ENCODE measurements around the gene HAGH.
A peak's percentile ranks its signal among the peaks of the same experiment; 100 is the strongest.
"Not testable (repeated sequence)": the region's sequence is repeated elsewhere in the genome, so short reads cannot be mapped to it uniquely, and the experiment has no call there.

The HAGH gene

DNA sequence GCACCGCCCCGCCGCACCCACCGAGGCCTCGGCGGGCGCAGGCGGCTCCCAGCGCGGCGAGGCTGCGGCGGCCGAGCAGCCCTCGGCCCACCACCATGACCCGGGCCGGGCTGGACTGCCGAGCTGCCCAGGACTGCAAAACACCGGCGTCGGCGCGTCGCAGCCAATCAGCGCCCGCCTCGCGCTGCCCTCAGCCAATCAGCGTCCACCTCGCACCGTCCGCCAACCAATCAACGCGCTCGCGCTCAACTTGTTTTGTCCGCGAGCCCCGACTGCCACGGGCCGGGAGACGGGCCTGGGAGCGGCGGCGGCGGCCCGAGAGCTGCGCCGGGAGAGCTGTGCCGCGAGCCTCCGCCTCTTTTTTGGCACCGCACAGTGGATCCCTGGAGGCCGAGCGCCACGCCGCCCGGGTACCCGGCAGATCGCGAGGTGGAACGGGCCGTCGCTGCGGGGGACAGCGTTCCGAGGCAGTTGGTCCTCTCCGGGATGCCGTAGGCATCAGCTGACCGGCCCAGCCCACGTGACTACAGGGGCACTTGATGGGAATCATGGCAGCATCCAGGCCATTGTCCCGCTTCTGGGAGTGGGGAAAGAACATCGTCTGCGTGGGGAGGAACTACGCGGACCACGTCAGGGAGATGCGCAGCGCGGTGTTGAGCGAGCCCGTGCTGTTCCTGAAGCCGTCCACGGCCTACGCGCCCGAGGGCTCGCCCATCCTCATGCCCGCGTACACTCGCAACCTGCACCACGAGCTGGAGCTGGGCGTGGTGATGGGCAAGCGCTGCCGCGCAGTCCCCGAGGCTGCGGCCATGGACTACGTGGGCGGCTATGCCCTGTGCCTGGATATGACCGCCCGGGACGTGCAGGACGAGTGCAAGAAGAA, at the start of gene HAGH, which contains the start of gene FAHD1:
Gene HAGH, minus strand, starts transcription at position 135 of the 883 bp plus-strand sequence. Its CDS starts 38 bp downstream, at position 97.
Gene FAHD1, plus strand, starts transcription at position 516 of the 883 bp plus-strand sequence. Its CDS starts 33 bp downstream, at position 549.
- peak; percentile 78 for DNase-seq (ENCODE audit: low read depth)

DNA sequence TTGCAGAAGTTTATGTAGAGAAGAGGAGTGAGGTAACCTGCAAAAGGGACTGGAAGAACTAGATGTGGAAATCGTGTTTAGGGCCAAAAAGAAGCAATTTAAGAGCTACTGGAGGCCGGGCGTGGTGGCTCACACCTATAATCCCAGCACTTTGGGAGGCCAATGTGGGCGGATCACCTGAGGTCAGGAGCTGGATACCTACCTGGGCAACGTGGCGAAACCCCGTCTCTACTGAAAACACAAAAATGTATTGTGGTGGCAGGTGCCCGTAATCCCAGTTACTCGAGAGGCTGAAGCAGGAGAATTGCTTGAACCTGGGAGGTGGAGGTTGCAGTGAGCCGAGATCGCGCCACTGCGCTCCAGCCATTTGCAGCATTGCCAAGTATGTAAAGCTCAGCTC, 49.4 kb upstream of the HAGH start:
- not testable (repeated sequence) for DNase-seq (ENCODE audit: low read depth)

- no peak for DNase-seq (ENCODE audit: low read depth)
Measured at GRCh38 chr16:1874854-1875253, 48.2 kb upstream of the HAGH start.

GRCh38 chr16:1871974-1872635, 45.5 kb upstream of the HAGH start, which contains the start of gene MEIOB:
Gene MEIOB (minus strand): TSS chr16:1872164. CDS start chr16:1868175, 3,989 bp downstream.
- DNase-seq (ENCODE audit: low read depth), result peak; percentile 22

DNA sequence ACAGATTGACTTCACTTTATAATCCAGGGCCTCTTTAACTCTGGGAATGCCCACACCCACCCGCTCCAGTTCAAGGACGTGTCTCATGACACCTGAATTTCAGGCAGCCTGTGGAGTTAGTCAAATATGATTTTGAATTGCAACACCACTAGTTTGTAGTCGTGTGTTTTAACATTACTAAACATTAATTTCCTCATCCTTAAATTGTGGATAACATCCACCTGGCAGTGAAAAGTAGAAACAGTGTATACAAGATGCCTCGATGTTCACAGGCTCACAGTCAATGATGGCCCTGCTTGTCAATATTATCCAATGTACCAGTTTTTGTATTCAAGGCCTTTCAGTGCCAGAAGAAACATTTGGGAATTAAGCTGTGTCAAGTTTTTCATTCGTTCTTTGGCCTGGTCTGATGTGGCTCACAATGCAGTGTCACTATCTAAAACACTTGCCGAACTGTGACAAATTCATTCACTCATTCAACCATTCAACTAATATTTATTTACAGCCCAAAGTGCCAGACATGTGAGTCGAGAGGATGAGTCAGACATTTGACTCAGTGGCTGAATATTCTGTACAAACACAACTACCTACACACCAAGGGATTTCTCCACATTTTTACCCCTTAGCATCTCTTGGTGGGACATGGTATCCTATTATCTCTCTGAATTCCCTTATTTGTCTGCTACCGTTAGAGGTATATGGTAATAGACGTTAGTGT, 43.9 kb upstream of the HAGH start:
- no peak for DNase-seq (ENCODE audit: low read depth)

GRCh38 chr16:1865902-1866690, 39.5 kb upstream of the HAGH start:
- no peak for DNase-seq (ENCODE audit: low read depth)

DNA sequence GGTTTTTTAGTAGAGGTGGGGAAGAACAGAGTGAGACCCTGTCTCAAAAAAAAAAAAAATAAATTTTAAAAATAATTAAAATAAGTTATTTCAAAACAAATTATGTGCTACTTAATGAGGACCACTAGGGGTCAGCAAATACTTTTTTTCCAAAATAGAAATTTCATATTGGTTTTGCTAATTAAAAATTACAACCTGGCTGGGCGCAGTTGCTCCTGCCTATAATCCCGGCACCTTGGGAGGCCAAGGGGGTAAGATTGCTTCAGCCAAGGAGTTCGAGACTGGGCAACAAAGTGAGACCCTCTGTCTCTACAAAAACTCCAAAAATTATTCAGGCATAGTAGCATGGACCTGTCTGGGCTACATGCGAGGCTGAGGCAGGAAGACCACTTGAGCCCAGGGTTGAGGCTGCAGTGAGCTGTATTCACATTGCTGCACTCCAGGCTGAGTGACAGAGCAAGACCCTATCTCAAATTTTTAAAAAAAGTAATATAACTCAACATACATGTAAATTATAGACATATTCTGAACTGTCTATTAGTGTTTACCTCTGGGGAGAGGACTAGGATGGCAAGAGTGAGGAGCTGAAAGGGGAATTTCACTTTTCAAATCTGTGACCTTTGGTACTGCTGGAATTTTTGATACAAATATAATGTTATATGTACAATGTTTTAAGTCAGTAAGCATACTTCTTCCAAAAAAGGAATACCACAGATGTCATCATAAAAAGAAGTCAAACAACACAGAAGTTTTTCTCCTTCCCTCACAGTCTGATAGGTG, 37.2 kb upstream of the HAGH start:
- no peak for DNase-seq (ENCODE audit: low read depth)

GRCh38 chr16:1862394-1862793, 35.8 kb upstream of the HAGH start:
- DNase-seq (ENCODE audit: low read depth), result no peak

DNA sequence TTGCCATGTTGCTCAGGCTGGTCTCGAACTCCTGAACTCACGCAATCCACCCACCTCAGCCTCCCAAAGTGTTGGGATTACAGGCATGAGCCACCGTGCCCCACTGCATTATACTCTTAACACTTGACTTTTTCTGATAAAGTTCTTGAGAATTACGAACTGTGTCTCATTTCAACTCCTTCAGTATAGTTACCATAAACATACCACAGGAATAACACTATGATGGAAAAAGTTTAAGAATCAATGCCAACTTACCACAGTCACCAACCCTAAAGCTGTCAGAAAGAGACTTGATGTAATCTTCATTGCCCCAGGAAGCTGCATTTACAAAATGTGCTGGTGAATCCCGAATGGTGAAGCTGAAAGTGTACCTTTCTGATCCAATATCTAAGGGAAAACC, 35.1 kb upstream of the HAGH start:
- DNase-seq (ENCODE audit: low read depth), result no peak

DNA sequence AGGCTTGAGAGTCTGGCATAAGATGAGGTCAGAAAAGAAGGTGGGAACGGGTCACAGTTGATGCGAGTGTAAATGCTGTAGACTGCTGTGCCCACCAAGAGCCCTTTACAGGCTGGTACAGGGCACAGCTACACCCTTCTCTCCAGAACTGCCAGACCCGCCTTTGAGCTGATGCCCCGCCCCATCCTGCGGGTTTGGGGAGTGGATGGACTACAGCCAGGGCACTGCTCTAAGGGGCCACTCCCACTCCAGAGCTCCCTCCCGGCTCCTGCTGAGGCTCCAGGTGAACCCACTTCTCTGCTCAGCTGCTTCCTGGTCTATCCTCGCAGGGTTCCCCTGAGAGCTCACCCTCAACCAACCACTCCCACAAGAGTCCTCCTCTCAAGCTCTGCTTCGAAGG, 33.0 kb upstream of the HAGH start:
- no peak for DNase-seq (ENCODE audit: low read depth)

GRCh38 chr16:1858189-1858865, 31.7 kb upstream of the HAGH start:
- no peak for DNase-seq (ENCODE audit: low read depth)

DNA sequence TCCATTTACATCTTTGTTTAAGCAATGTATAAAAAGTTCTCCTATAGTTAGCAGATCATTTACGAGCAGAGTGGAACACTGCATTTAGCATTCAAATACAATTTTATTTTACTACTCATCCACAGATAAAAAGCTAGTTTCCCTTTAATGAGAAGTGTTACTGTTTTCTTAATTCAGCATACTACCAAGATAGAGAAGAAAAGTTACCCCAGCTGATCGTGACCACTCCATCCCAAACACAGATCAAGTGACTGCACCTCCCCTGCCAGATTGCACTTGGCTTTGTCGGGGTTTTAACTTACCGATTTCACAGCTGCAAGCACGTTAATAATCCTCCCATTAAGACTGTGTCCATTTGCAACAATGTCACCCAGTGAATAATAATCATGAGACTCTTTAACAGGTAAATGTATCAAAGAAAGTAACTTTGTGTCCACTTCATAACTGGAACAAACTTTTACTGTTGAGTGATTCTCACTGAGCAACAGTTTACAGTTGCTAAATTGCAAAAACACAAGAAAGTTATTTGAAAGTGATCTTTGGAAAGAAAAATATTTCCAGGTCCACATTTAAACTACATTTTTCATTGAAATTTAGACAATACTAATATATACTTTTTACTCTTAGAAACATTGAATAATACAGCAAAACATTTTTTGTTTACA, 30.9 kb upstream of the HAGH start:
- DNase-seq (ENCODE audit: low read depth), result no peak

- no peak for DNase-seq (ENCODE audit: low read depth)
Measured at GRCh38 chr16:1851793-1852192, 25.2 kb upstream of the HAGH start.

- DNase-seq (ENCODE audit: low read depth), result no peak
Measured at GRCh38 chr16:1850981-1851380, 24.4 kb upstream of the HAGH start.

- no peak for DNase-seq (ENCODE audit: low read depth)
Measured at GRCh38 chr16:1846416-1846815, 19.8 kb upstream of the HAGH start.

DNA sequence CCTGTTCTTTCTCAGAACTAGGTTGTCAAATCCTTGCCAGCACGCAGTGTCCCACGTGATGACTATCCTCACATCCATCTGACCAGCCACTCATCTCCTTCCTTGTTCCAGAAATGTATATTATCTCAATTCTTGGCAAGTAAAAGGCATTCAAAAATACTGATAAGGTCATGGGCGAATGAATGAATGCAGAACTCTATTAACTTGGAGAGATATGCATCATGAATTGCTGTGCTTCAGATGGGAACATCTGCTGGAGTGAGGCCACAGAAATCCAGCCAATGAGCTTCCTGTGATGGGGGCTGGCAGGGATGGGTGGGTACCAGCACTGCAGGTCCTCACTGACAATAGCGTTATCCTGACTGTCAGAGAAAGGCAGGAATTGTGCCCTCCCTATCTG, 19.4 kb upstream of the HAGH start:
- DNase-seq (ENCODE audit: low read depth), result no peak

GRCh38 chr16:1839554-1839953, 12.9 kb upstream of the HAGH start:
- DNase-seq (ENCODE audit: low read depth), result no peak

DNA sequence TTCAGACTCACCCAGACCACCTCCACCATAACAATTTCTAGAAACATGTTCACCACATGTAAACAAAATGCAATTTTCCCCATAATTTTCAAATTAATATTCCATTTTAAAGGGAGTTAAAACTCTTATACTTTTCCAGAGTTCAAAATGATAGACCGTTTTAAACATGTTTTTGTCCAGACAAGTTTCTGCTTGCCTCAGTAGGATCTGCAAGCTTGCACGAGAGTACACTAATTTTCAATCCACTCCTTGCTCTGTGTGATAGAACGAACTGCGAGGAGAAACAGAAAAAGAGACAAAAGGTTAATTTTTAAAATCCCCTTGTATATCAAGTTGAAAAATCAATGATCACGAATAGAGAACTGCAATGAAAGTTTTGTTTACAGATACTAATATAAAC, 7.5 kb upstream of the HAGH start:
- DNase-seq (ENCODE audit: low read depth), result no peak

DNA sequence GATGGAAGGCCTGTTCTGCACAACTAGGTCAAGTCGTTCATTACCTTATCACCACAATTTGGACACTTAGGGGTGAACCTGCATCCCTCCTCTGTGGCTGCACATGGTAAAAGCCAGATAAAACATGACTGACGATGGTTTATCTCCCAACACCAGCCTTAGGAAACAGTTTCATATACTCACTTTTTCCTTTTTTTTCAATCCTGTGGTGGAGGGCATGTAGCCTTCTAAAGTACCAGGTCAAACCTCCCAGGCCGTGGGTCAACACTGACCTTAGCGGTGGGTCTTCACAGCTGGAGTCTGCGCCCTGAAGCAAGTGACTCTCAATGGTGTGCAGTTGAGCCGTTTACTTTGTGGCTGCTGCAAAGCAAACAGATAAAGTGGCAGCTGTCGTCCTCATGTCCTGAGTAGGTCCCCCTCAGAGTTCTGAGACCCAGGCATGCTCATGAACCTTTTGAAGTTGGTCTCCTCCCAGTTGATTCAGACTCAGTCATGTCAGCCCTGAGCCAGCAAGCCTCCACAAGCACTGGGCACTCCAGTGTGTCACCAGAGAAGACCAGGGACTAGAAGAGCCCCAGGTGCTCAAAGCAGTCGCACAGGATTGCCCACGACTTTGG, 6.3 kb upstream of the HAGH start:
- no peak for DNase-seq (ENCODE audit: low read depth)
